HG02610 (cell line): ENCODE data around the gene ACTL10.
"Not testable (repeated sequence)": the region's sequence is repeated elsewhere in the genome, so short reads cannot be mapped to it uniquely, and the experiment has no call there.

Experiments
- ATAC-seq: cut with Tn5 transposase; IDR thresholded peaks from one replicate; pipeline ENCODE4 v1.9.1; 2021; ENCODE audit warnings: mild to moderate bottlenecking, moderate library complexity; ENCODE audit not compliant: unreplicated experiment

The ACTL10 gene

GRCh38 chr20:33693741-33694638 is 27.2 kb downstream of the ACTL10 start:
- ATAC-seq, result no peak

- no peak for ATAC-seq
These were observed 27.9 kb downstream of the ACTL10 start for GRCh38 chr20:33694639-33695012.

DNA sequence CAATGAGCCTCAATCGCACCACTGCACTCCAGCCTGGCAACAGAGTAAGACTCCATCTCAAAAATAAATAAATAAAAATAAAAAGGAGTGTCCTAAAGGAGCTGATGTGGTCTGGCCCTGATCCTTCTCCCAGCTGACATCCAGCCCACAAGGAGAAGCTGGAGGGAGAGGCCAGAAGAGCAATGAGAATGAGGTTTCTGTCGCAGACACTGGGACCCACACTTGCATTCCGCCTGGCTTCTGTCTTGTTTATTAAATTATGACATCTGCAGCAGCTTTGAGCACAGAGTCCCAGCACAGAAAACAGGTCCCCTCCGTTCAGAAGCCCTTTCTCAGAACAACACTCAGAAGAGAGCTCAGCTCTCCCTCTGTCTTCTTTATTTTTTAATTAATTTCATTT is 29.7 kb downstream of the ACTL10 start:
- no peak for ATAC-seq

DNA sequence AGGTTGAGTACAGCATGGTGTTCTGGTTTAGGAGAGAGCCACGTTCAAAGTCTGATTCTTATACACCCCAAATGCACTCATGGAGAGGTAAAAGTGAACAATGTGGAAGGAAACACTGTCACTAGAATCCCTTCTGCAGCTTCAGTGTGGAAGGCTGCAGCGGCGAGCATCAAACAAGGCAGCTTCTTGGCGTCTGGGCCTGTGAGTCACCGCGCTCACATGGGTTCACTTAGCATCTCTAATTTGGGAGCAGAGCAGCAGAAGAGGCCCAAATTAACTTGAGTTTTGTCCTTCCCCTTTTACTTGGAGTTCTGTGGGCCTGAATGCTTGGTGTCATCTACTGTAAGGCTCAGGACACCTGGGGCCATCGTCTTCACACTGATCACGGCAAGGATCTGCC is 30.4 kb downstream of the ACTL10 start:
- no peak for ATAC-seq

DNA sequence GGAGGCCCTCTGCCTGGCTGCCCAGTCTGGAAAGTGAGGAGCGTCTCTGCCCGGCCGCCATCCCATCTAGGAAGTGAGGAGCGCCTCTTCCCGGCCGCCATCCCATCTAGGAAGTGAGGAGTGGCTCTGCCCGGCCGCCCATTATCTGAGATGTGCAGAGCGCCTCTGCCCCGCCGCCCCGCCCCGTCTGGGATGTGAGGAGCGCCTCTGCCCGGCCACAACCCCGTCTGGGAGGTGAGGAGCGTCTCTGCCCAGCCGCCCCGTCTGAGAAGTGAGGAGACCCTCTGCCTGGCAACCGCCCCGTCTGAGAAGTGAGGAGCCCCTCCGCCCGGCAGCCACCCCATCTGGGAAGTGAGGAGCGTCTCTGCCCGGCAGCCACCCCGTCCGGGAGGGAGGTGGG is 32.2 kb downstream of the ACTL10 start:
- not testable (repeated sequence) for ATAC-seq

GRCh38 chr20:33700696-33701441 is 34.1 kb downstream of the ACTL10 start:
- ATAC-seq, result not testable (repeated sequence)

DNA sequence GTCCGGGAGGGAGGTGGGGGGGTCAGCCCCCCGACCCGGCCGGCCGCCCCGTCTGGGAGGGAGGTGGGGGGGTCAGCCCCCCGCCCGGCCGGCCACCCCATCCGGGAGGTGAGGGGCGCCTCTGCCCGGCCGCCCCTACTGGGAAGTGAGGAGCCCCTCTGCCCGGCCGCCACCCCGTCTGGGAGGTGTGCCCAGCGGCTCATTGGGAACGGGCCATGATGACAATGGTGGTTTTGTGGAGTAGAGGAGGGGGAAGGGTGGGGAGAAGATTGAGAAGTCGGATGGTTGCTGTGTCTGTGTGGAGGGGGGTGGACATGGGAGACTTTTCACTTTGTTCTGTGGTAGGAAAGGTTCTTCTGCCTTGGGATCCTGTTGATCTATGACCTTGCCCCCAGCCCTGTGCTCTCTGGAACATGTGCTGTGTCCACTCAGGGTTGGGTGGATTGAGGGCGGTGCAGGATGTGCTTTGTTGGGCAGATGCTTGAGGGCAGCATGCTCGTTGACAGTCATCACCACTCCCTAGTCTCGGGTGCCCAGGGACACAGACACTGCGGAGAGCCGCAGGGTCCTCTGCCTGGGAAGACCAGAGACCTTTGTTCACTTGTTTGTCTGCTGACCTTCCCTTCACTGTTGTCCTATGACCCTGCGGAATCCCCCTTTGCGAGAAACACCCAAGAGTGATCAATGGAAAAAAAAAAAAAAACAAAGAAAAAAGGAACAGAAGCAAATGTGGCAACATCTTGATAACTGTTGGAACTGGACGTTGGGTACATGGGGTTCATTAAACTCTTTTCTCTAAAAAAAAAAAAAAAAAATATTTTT is 35.1 kb downstream of the ACTL10 start:
- no peak for ATAC-seq

GRCh38 chr20:33702861-33703260 is 36.1 kb downstream of the ACTL10 start:
- no peak for ATAC-seq

DNA sequence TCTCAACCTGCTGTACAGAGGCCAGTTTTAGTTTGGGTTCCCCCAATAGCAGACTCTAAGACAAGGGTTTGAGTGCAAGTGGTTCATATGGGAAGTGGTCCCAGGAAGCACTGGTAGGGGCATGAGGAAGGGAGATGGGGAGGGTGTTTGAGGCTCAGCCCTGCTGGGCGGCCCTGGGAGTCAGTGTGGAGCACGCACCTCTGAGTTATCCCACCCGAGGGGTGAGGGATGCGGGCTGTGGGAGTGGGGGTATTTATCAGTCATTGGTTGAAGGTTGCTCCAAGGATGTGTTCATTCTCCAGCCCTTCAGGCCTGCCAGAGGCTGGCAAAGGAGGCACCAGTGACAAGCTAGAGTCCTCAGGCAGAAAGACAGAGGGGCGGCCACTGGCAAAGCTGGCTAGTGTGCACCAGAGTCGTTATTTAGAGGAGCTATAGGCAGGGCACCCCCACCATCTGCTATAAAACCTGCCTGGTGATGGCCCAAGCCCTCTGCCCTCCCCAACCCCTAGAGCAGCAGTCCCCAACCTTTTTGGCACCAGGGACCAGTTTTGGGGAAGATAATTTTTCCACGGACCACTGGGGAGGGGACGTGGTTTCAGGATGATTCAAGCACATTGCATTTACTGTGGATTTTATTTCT is 36.9 kb downstream of the ACTL10 start:
- no peak for ATAC-seq

DNA sequence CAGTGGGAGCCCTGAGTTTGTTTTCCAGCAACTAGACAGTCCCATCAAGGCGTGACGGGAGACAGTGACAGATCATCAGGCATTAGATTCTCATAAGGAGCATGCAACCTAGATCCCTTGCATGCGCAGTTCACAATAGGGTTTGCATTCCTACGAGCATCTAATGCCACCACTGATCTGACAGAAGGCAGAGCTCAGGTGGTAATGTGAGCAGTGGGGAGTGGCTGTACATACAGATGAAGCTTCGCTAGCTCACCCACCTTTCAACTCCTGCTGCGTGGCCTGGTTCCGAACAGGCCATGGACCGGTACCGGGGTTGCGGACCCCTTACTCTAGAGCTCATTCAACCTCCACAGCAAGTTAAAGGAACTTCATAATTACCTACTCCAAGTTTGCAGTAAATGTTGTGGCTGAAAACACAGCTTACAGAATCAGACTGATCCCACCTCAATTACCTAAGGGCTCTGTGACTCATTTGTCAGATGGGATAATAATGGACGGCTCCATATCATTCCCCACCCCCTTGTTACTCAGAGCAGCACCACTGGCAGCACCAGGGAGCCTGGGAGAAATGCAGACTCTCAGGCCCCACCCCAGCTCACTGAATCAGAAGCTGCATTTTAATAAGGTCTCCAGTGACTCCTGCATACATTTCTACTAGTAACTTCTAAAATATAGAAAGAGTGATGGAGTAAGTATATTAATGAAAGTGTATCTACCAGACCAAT is 37.6 kb downstream of the ACTL10 start:
- no peak for ATAC-seq

GRCh38 chr20:33707668-33708067 is 40.9 kb downstream of the ACTL10 start:
- no peak for ATAC-seq

GRCh38 chr20:33709398-33709797 is 42.7 kb downstream of the ACTL10 start:
- no peak for ATAC-seq

GRCh38 chr20:33709905-33710541 is 43.3 kb downstream of the ACTL10 start:
- ATAC-seq, result no peak

DNA sequence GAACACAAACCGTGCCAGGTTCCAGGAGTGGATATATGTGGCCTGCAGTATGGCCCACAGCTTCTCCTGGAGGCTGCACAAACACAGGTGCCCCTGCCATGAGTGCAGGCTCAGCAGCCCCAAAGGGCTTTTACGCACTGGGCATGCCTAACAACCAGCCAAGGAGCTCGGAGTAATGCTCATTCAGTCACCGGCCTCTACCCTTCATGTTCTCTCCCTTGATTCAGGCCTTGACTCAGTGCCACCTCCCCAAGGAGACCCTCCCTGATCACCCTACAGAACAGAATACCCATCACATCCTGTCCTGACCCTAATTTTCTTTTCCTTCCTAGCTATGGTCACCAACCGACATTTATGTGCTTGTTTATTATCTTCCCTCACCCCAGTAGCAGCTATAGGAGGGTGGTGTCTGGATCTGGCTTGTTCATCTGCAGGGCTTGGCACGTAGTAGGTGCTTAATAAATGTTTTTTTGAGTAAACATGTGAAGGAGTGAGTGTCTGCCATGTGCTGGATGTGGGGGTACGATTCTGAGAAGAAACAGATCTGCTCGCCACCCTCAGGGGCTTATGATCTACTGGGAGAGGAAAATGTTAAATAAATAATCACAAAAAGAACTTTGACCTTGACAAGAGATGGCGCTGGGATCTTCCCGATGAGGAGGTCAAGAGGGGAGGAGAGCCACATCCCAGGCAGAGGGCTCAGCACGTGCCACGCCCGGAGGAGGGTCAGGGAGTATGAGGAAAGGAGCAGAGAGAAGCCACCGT is 44.1 kb downstream of the ACTL10 start:
- ATAC-seq, result no peak

DNA sequence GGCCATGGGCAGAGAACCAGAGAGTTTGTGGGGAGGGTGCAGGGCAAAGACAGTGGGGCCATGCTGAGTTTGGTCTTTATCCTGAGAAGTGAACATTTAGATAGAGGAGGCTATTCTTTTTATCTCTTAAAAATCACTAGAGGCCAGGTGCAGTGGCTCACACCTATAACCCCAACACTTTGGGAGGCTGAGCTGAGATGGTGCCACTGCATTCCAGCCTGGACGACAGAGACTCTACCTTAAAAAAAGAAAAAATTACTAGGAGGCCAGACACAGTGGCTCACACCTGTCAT is 44.6 kb downstream of the ACTL10 start:
- no peak for ATAC-seq

DNA sequence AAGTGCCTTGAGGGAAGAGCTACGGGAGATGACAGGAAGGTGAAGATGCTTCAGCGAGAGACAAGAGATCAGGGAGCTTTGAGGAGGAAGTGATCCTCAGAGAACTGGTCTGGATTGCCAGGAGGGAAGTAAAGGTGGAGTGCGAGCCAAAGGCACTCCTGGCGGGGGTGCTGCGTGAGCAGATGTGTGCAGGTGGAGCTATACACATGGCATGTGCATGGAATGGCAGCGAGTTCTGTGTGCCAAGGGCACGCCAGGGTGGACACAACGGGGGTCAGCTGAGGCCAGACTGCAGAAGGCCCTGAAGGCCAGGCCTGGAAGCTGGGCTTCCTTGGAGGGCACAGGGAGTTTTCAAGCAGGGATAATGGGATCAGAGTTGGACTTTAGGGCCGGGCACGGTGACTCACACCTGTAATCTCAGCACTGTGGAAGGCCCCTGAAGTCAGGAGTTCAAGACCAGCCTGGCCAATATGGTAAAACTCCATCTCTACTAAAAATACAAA is 47.2 kb downstream of the ACTL10 start:
- no peak for ATAC-seq

GRCh38 chr20:33716498-33716897 is 49.8 kb downstream of the ACTL10 start:
- ATAC-seq, result no peak
